ENCODE results near the gene PSTPIP2. TPM values are rescaled to one million over a fixed set of nuclear protein-coding genes. Genes with fewer than 3 reads are reported as not detected.
A peak's percentile ranks its signal among the peaks of the same experiment; 100 is the strongest.

PSTPIP2 gene
- total RNA-seq, 1 donor from 2014 or later, result 6.2 TPM

GRCh38 chr18:46098616-46098933 is 26.5 kb upstream of the PSTPIP2 start:
- H3K36me3 ChIP-seq, result peaks cover 11% of the 10 kb centered on the region
- TF ChIP-seq EZH2 (IDR thresholded peaks at IDR 0.05) (no peak), CTCF (IDR thresholded peaks at IDR 0.05) (no peak), EZH2phosphoT487 (IDR thresholded peaks at IDR 0.05) (no peak)
- no peak for DNase-seq (ENCODE audit: low spot score)
- Mint-ChIP-seq H3K27ac (peak overlapping the region; percentile 99), H3K4me1 (peaks cover 20% of the 10 kb centered on the region), H3K27me3 (ENCODE audit: insufficient read depth, low read depth) (peaks cover 4% of the 10 kb centered on the region), H3K36me3 (peaks cover 9% of the 10 kb centered on the region), H3K9me3 (no peaks in the 10 kb centered on the region), H3K4me3 (peak overlapping the region; percentile 98)
- no peaks in the 10 kb centered on the region for H3K9me3 ChIP-seq (ENCODE audit: low read depth)
- peak overlapping the region; percentile 89 for H2AFZ ChIP-seq (replicated peaks)
- H3K4me2 ChIP-seq, result peak overlapping the region; percentile 96
- H3K9ac ChIP-seq, result no peak overlapping the region
- H3K79me2 ChIP-seq (ENCODE audit: low read depth), result peaks cover 45% of the 10 kb centered on the region
- peaks cover 12% of the 10 kb centered on the region for H3F3A ChIP-seq (ENCODE audit: low read depth)
- H3K4me3 ChIP-seq, result peak overlapping the region; percentile 82
- peaks cover 33% of the 10 kb centered on the region for H4K20me1 ChIP-seq (ENCODE audit: low read depth)
- H3K27me3 ChIP-seq, result no peaks in the 10 kb centered on the region
- H3K4me1 ChIP-seq, result peaks cover 8% of the 10 kb centered on the region
- H3K27ac ChIP-seq, result no peak overlapping the region

GRCh38 chr18:46097801-46098615 is 25.9 kb upstream of the PSTPIP2 start, which contains the start of gene ATP5F1A:
Gene ATP5F1A, minus strand, starts transcription at chr18:46098296. Its CDS starts 65 bp downstream, at chr18:46098231.
- Histone ChIP-seq H3K79me2 (ENCODE audit: low read depth) (peaks cover 51% of the 10 kb centered on the region), H3K4me2 (peak within 1 kb of the TSS; percentile 96), H3K4me1 (peaks cover 8% of the 10 kb centered on the region), H3K36me3 (peaks cover 11% of the 10 kb centered on the region), H3K27me3 (no peaks in the 10 kb centered on the region), H3K9me3 (ENCODE audit: low read depth) (no peaks in the 10 kb centered on the region), H3K9ac (peak within 1 kb of the TSS; percentile 75), H3K27ac (peak within 1 kb of the TSS; percentile 77), H3F3A (ENCODE audit: low read depth) (peaks cover 12% of the 10 kb centered on the region), H2AFZ (replicated peaks) (peak within 1 kb of the TSS; percentile 89), H4K20me1 (ENCODE audit: low read depth) (peaks cover 37% of the 10 kb centered on the region), H3K4me3 (peak within 1 kb of the TSS; percentile 82)
- peak within 1 kb of the TSS; percentile 99 for H3K27ac Mint-ChIP-seq
- H3K27me3 Mint-ChIP-seq (ENCODE audit: insufficient read depth, low read depth), result peaks cover 4% of the 10 kb centered on the region
- DNase-seq (ENCODE audit: low spot score), result peak; percentile 89
- TF ChIP-seq EZH2 (IDR thresholded peaks at IDR 0.05) (no peak), EZH2phosphoT487 (IDR thresholded peaks at IDR 0.05) (peak; percentile 23), CTCF (IDR thresholded peaks at IDR 0.05) (peak; percentile 4)
- no peaks in the 10 kb centered on the region for H3K9me3 Mint-ChIP-seq
- peaks cover 9% of the 10 kb centered on the region for H3K36me3 Mint-ChIP-seq
- peaks cover 20% of the 10 kb centered on the region for H3K4me1 Mint-ChIP-seq
- peak within 1 kb of the TSS; percentile 98 for H3K4me3 Mint-ChIP-seq

- no peaks in the 10 kb centered on the region for H3K9me3 Mint-ChIP-seq
- peaks cover 4% of the 10 kb centered on the region for H3K27me3 Mint-ChIP-seq (ENCODE audit: insufficient read depth, low read depth)
- Histone ChIP-seq H3K27me3 (no peaks in the 10 kb centered on the region), H3K4me2 (peak overlapping the region; percentile 96), H3K4me3 (peak overlapping the region; percentile 82), H2AFZ (replicated peaks) (no peak overlapping the region), H3K79me2 (ENCODE audit: low read depth) (peaks cover 57% of the 10 kb centered on the region), H3K9ac (peak overlapping the region; percentile 75), H3K36me3 (peaks cover 11% of the 10 kb centered on the region), H3K4me1 (peaks cover 8% of the 10 kb centered on the region), H4K20me1 (ENCODE audit: low read depth) (peaks cover 42% of the 10 kb centered on the region), H3F3A (ENCODE audit: low read depth) (peaks cover 12% of the 10 kb centered on the region), H3K27ac (peak overlapping the region; percentile 77), H3K9me3 (ENCODE audit: low read depth) (no peaks in the 10 kb centered on the region)
- peak overlapping the region; percentile 96 for H3K27ac Mint-ChIP-seq
- peaks cover 10% of the 10 kb centered on the region for H3K36me3 Mint-ChIP-seq
- peaks cover 20% of the 10 kb centered on the region for H3K4me1 Mint-ChIP-seq
- DNase-seq (ENCODE audit: low spot score), result no peak
- TF ChIP-seq EZH2phosphoT487 (IDR thresholded peaks at IDR 0.05) (no peak), CTCF (IDR thresholded peaks at IDR 0.05) (no peak), EZH2 (IDR thresholded peaks at IDR 0.05) (no peak)
- H3K4me3 Mint-ChIP-seq, result peak overlapping the region; percentile 98
These were observed 25.4 kb upstream of the PSTPIP2 start for GRCh38 chr18:46097431-46097800.
